Fibroblast of mammary gland (primary cell): Measurements from ENCODE around the gene ESRP2.

Source experiments
- DNase-seq: peaks from one replicate; pipeline ENCODE4 v3.0.0-alpha.2; 2010; ENCODE audit warnings: low read depth
- H3K4me3 ChIP-seq: 2 replicates; pipeline ENCODE4 v1.5.1; 2011; ENCODE audit warnings: low read depth, mild to moderate bottlenecking, low read length, moderate library complexity; ENCODE audit not compliant: control insufficient read depth
- CTCF ChIP-seq: conservative IDR thresholded peaks from 2 replicates; pipeline ENCODE4 v1.5.1; 2011; ENCODE audit warnings: low read depth, low read length, inconsistent platforms; ENCODE audit not compliant: control insufficient read depth, insufficient read depth

The ESRP2 gene

GRCh38 chr16:68264128-68265077 is 28.5 kb upstream of the ESRP2 start, which contains the start of gene SLC7A6:
Gene SLC7A6, plus strand, starts transcription at chr16:68264526. Its CDS starts 10,201 bp downstream, at chr16:68274727.
- H3K4me3 ChIP-seq: peak within 1 kb of the TSS; percentile 90
- DNase-seq: peak; percentile 64
- peak; percentile 59 for TF ChIP-seq CTCF

DNA sequence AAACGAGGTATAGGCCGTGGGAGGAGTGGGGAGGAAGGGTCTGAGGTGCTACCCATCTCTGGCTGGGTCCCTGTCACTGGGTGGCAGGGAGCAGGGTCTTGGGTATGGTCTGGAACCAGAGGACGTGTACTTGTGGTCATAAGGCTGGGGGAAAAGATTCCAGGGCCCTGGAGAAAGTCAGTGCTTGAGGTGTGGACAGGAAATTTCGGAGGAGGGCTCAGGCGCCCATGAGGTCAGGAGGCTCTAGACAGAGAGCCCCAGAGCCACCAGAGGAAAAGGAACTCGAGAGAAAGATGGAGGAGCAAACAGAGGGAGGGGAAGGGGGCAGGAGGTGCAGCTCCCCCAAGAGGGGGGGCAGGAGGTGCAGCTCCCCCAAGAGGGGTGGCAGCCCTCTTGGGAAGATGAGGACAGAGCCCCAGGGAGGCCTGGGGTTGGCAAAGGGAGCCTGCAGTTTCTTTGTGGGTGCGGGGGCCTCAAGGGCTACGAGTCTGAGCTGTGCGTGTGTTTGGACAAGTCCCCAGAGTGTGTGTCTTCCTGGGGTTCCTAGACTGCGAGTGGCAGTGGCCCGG is 27.7 kb upstream of the ESRP2 start:
- H3K4me3 ChIP-seq: peak overlapping the region; percentile 50
- no peak for TF ChIP-seq CTCF
- DNase-seq: no peak

DNA sequence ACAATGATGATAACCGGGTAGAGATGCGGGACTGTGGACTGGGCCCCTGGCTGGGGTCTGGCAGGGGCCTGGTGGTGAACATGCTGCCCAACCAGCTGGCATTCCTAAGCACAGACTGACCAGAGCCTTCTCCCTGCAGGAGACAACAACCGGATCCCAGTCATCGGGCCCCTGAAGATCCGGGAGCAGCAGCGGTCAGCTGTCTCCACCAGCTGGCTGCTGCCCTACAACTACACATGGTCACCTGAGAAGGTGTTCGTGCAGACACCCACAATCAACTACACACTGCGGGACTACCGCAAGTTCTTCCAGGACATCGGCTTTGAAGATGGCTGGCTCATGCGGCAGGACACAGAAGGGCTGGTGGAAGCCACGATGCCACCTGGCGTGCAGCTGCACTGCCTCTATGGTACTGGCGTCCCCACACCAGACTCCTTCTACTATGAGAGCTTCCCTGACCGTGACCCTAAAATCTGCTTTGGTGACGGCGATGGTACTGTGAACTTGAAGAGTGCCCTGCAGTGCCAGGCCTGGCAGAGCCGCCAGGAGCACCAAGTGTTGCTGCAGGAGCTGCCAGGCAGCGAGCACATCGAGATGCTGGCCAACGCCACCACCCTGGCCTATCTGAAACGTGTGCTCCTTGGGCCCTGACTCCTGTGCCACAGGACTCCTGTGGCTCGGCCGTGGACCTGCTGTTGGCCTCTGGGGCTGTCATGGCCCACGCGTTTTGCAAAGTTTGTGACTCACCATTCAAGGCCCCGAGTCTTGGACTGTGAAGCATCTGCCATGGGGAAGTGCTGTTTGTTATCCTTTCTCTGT is 23.3 kb upstream of the ESRP2 start:
- no peak for DNase-seq
- no peak for TF ChIP-seq CTCF
- H3K4me3 ChIP-seq: no peak overlapping the region

- H3K4me3 ChIP-seq: no peak overlapping the region
- TF ChIP-seq CTCF: no peak
- peak; percentile 45 for DNase-seq
Measured at GRCh38 chr16:68257906-68258800, 22.2 kb upstream of the ESRP2 start.

DNA sequence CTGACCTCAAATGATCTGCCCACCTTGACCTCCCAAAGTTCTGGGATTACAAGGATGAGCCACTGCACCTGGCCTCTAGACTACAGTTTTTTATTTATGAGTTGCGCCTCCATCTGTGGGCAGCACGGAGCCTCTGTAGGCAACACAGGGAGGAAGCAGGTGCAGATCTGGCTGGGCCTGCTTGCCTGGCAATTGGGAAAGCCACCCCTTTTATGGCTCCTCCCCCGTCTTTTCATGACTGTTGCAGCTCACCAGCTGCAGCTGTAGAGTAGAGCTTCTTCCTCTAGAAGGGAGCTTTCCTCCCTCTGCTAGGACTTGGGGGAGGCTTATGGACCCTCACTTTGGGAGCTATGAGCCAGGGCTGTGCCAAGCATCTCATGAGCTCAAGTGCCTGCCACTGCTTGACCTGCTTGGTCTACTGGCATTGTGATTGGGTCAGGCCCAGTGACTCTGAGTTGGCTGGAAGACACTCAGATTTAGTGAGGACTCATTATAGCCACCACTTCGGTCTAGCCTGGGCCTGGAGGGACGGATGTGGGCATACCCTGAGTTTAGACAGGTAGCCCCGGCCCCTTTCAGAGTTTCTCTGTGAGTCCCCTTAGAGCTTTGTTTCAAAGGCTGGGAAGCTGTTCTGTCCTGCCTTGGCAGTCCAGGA is 21.5 kb upstream of the ESRP2 start:
- no peak for DNase-seq
- H3K4me3 ChIP-seq: no peak overlapping the region
- no peak for TF ChIP-seq CTCF
